Measurements from ENCODE around the gene VHLL. TPM values are rescaled to one million over a fixed set of nuclear protein-coding genes. Genes with fewer than 3 reads are reported as not detected.
"Not testable (repeated sequence)": the region's sequence is repeated elsewhere in the genome, so short reads cannot be mapped to it uniquely, and the experiment has no call there.

Gene VHLL
- total RNA-seq (not detected), polyA plus RNA-seq (not detected)
- long read RNA-seq, donor 1: 0 reads
- long read RNA-seq, donor 2: 0 reads

- Histone ChIP-seq H3K36me3 (ENCODE audit: insufficient read depth in 1 of 2, low read depth in 1 of 2) (peaks cover 0 to 18% of the 10 kb centered on the region in 2 donors), H3K4me3 (no peak within 1 kb of the TSS), H3K27me3 (ENCODE audit: insufficient read depth in 3 of 3, low read length in 2 of 3) (no peaks in the 10 kb centered on the region), H3K4me1 (no peaks in the 10 kb centered on the region), H3K9me3 (no peaks in the 10 kb centered on the region), H3K27ac (no peak within 1 kb of the TSS)
- DNase-seq (no peak), ATAC-seq (no peak)
- WGBS, 3 donors: 87 to 90% (median 89%) methylated on average over 19 of the region's 19 CpGs
- intact Hi-C loops (cut with DNase I): no loop called here
- TF ChIP-seq, protein P1, sequence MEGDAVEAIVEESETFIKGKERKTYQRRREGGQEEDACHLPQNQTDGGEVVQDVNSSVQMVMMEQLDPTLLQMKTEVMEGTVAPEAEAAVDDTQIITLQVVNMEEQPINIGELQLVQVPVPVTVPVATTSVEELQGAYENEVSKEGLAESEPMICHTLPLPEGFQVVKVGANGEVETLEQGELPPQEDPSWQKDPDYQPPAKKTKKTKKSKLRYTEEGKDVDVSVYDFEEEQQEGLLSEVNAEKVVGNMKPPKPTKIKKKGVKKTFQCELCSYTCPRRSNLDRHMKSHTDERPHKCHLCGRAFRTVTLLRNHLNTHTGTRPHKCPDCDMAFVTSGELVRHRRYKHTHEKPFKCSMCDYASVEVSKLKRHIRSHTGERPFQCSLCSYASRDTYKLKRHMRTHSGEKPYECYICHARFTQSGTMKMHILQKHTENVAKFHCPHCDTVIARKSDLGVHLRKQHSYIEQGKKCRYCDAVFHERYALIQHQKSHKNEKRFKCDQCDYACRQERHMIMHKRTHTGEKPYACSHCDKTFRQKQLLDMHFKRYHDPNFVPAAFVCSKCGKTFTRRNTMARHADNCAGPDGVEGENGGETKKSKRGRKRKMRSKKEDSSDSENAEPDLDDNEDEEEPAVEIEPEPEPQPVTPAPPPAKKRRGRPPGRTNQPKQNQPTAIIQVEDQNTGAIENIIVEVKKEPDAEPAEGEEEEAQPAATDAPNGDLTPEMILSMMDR (IDR thresholded peaks at IDR 0.05): no peak
Observed at GRCh38 chr1:156298852-156299357, at the start of gene VHLL. Gene VHLL, minus strand, starts transcription at chr1:156299307. Its CDS starts 118 bp downstream, at chr1:156299189.

GRCh38 chr1:156347331-156347730 lies 48.2 kb upstream of the VHLL start:
- Histone ChIP-seq H3K9me3 (no peaks in the 10 kb centered on the region), H3K27ac (no peak overlapping the region), H3K4me3 (no peak overlapping the region), H3K4me1 (no peaks in the 10 kb centered on the region), H3K27me3 (ENCODE audit: insufficient read depth in 3 of 3, low read length in 2 of 3) (peaks cover 0 to 2% (median 0%) of the 10 kb centered on the region in 3 donors), H3K36me3 (ENCODE audit: insufficient read depth in 1 of 2, low read depth in 1 of 2) (no peaks in the 10 kb centered on the region)
- intact Hi-C loops (cut with DNase I): no loop called here
- TF ChIP-seq, protein P1 (IDR thresholded peaks at IDR 0.05): no peak
- WGBS, 3 donors: 77 to 87% (median 87%) methylated on average over 4 of the region's 4 CpGs
- ATAC-seq: no peak
- DNase-seq: no peak

DNA sequence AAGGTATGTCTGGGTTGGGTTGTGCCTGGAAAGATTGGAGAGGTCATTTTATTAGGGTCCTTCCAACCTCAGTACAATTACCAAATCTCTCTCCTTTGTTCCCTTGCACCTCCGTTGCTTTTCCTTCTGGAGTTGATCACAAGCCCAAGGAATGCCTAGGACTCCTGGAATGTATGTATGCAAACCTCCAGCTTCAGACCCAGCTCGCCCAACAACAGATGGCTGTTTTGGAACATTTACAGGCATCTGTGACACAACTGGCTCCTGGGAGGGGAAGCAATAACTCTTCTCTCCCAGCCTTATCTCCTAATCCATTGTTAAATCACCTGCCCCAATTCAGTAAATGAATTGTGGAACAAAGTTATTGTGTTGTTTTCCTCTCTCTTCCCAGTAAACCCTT lies 47.5 kb upstream of the VHLL start:
- no peak for ATAC-seq
- Histone ChIP-seq H3K4me3 (no peak overlapping the region), H3K27ac (no peak overlapping the region), H3K9me3 (no peaks in the 10 kb centered on the region), H3K36me3 (ENCODE audit: insufficient read depth in 1 of 2, low read depth in 1 of 2) (no peaks in the 10 kb centered on the region), H3K4me1 (no peaks in the 10 kb centered on the region), H3K27me3 (ENCODE audit: insufficient read depth in 3 of 3, low read length in 2 of 3) (peaks cover 0 to 2% (median 0%) of the 10 kb centered on the region in 3 donors)
- TF ChIP-seq, protein P1 (IDR thresholded peaks at IDR 0.05): no peak
- 39 to 46% (median 42%) methylated on average over 2 of the region's 2 CpGs for WGBS, 3 donors
- DNase-seq: no peak
- intact Hi-C loops (cut with DNase I): no loop called here

DNA sequence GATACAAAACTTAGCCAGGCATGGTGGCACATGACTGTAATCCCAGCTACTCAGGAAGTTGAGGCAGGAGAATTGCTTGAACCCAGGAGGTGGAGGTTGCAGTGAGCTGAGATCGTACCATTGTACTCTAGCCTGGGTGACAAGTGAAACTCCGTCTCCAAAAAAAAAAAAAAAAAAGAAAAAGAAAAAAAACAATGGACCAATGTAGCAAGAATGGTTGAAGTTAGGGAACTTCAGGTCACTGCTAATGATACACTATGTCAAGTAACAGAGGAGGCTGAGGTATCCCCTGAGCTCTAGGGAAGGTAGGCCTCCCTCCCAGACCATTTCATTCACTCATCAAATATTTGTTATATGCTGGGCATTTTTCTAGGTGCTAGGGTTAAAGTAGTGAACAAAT lies 46.9 kb upstream of the VHLL start:
- H3K4me1 ChIP-seq; H3K9me3 ChIP-seq; intact Hi-C loops (cut with DNase I); H3K27me3 ChIP-seq (ENCODE audit: insufficient read depth in 3 of 3, low read length in 2 of 3); ATAC-seq; H3K27ac ChIP-seq; H3K4me3 ChIP-seq; H3K36me3 ChIP-seq (ENCODE audit: insufficient read depth in 1 of 2, low read depth in 1 of 2); DNase-seq: not testable (repeated sequence)
- 85 to 97% (median 87%) methylated on average over 2 of the region's 2 CpGs for WGBS, 3 donors

- TF ChIP-seq, protein P1 (IDR thresholded peaks at IDR 0.05): no peak
- intact Hi-C loops (cut with DNase I): no loop called here
- H3K4me1 ChIP-seq: no peaks in the 10 kb centered on the region
- DNase-seq: no peak
- no peaks in the 10 kb centered on the region for H3K36me3 ChIP-seq (ENCODE audit: insufficient read depth in 1 of 2, low read depth in 1 of 2)
- H3K27ac ChIP-seq: no peak overlapping the region
- H3K4me3 ChIP-seq: no peak overlapping the region
- peaks cover 0 to 2% (median 0%) of the 10 kb centered on the region in 3 donors for H3K27me3 ChIP-seq (ENCODE audit: insufficient read depth in 3 of 3, low read length in 2 of 3)
- ATAC-seq: no peak
- 70 to 75% (median 72%) methylated on average over 3 of the region's 3 CpGs for WGBS, 3 donors
- H3K9me3 ChIP-seq: no peaks in the 10 kb centered on the region
Observed at GRCh38 chr1:156344409-156344808, 45.3 kb upstream of the VHLL start.

Measured in psoas muscle (tissue), 8 donors.